K562 (cell line): ENCODE data around the gene ZDHHC8. TPM values are rescaled to one million over a fixed set of nuclear protein-coding genes. Genes with fewer than 3 reads are reported as not detected.

Experiments
- ELK3 ChIP-seq: fragments of 450-650 bp; formaldehyde crosslinking; IDR thresholded peaks from 2 replicates; pipeline ENCODE4 v1.4.0; 2020; ENCODE audit warnings: mild to moderate bottlenecking
- FOS ChIP-seq: IDR thresholded peaks from 3 replicates; pipeline ENCODE4 v1.6.1; 2011; ENCODE audit not compliant: insufficient read length; ENCODE audit errors: extremely low read depth
- FUS ChIP-seq: fragments of 200-400 bp; formaldehyde crosslinking; optimal IDR thresholded peaks from 2 replicates; pipeline ENCODE3; 2017; ENCODE audit warnings: low read depth, low read length
- GABPB2 ChIP-seq: fragments of 250-450 bp; sonication (Bioruptor Pico); conservative IDR thresholded peaks from 2 replicates; pipeline ENCODE4 v1.5.1; 2021; ENCODE audit warnings: mild to moderate bottlenecking
- NONO ChIP-seq, 2 experiments: fragments of 200-400 bp in 1 of 2; fragments of 450-650 bp in 1 of 2; formaldehyde crosslinking in 1 of 2; IDR thresholded peaks; 2 replicates each; pipeline ENCODE4 v1.6.1; 2017; ENCODE audit warnings: low read depth in 2 of 2, mild to moderate bottlenecking in 2 of 2, moderate library complexity in 2 of 2, low read length in 1 of 2
- PCBP1 ChIP-seq: fragments of 200-400 bp; formaldehyde crosslinking; IDR thresholded peaks from 2 replicates; pipeline ENCODE4 v1.6.1; 2018; ENCODE audit warnings: mild to moderate bottlenecking, low read depth, low read length; ENCODE audit not compliant: poor library complexity, severe bottlenecking
- PURB ChIP-seq: sonication (generic); formaldehyde crosslinking; IDR thresholded peaks from 2 replicates; pipeline ENCODE4 v1.9.0; 2021; ENCODE audit warnings: low read depth, mild to moderate bottlenecking, missing genetic modification reagents
- RAD51 ChIP-seq: fragments of 450-650 bp; IDR thresholded peaks from 2 replicates; pipeline ENCODE4 v1.7.1; 2016; ENCODE audit warnings: low read depth, mild to moderate bottlenecking, borderline replicate concordance
- RBM17 ChIP-seq: fragments of 200-400 bp; formaldehyde crosslinking; IDR thresholded peaks from 2 replicates; pipeline ENCODE4 v1.6.1; 2017; ENCODE audit warnings: low read depth, mild to moderate bottlenecking, low read length, borderline replicate concordance
- TAF9B ChIP-seq: fragments of 450-650 bp; IDR thresholded peaks from 2 replicates; pipeline ENCODE4 v1.6.1; 2018; ENCODE audit warnings: mild to moderate bottlenecking; ENCODE audit not compliant: partially characterized antibody
- TARDBP ChIP-seq: fragments of 450-650 bp; IDR thresholded peaks from 2 replicates; pipeline ENCODE4 v1.6.1; 2016
- TBP ChIP-seq: optimal IDR thresholded peaks from 2 replicates; pipeline ENCODE3; 2011; ENCODE audit warnings: low read depth, low read length, improper control_type of control experiment
- ZC3H11A ChIP-seq: IDR thresholded peaks from 2 replicates; pipeline ENCODE4 v1.6.1; 2012; ENCODE audit warnings: low read depth, low read length, improper control_type of control experiment
- ZNF12 ChIP-seq: sonication (generic); formaldehyde crosslinking; IDR thresholded peaks from 2 replicates; pipeline ENCODE4 v1.4.0; 2020; ENCODE audit warnings: mild to moderate bottlenecking, missing genetic modification reagents
- ZNF134 ChIP-seq: fragments of 250-450 bp; sonication (Bioruptor Pico); conservative IDR thresholded peaks from 2 replicates; pipeline ENCODE4 v1.4.0; 2020
- ZNF140 ChIP-seq: fragments of 250-450 bp; sonication (Bioruptor Pico); IDR thresholded peaks from 2 replicates; pipeline ENCODE4 v1.8.0; 2021; ENCODE audit warnings: moderate library complexity, mild to moderate bottlenecking, inconsistent platforms
- ZNF282 ChIP-seq: sonication (generic); formaldehyde crosslinking; IDR thresholded peaks from 2 replicates; pipeline ENCODE4 v1.8.1; 2023; ENCODE audit warnings: missing genetic modification reagents
- ZNF77 ChIP-seq: fragments of 250-450 bp; sonication (Bioruptor Pico); IDR thresholded peaks from 2 replicates; pipeline ENCODE4 v1.5.0; 2020
- ZSCAN29 ChIP-seq: fragments of 450-650 bp; IDR thresholded peaks from 2 replicates; pipeline ENCODE4 v1.6.1; 2017
- polyA plus RNA-seq, 8 experiments: library from polyadenylated mRNA; depleted of rRNA in 4 of 8; stranded (reverse) in 5 of 8; unstranded in 3 of 8; fragments of >200 nt; fragmentation: Nextera tagmentation in 2 of 8; fragmentation: Illumina TruSeq in 1 of 8; extraction: Ambion mirVana in 2 of 8; extraction: Trizol in 1 of 8; gene quantifications; 2 replicates each; pipeline versions ENCODE4 v1.2.1 to v1.2.3, GENCODE V29; 2011 to 2014; ENCODE audit warnings: inconsistent platforms in 1 of 8, missing spikeins in 1 of 8
- total RNA-seq, 7 experiments: library from RNA; depleted of rRNA in 6 of 7; stranded (reverse); fragments of >200 nt in 6 of 7; fragmentation: Illumina TruSeq in 2 of 7; extraction: Trizol in 2 of 7; gene quantifications; 2 replicates each; pipeline versions ENCODE4 v1.2.1 to v1.2.3, GENCODE V29; 2011 to 2021; ENCODE audit warnings: low replicate concordance in 1 of 7
- TF ChIP-seq, protein P1 (sequence below), 2 experiments: fragments of 450-650 bp; formaldehyde crosslinking in 1 of 2; IDR thresholded peaks; 2 replicates each; pipeline versions ENCODE4 v1.4.0 to v1.6.1; 2014 to 2020; ENCODE audit warnings: mild to moderate bottlenecking in 2 of 2, borderline replicate concordance in 1 of 2, low read depth in 1 of 2

ZDHHC8 gene
- total and polyA plus RNA-seq, 9 of the 15 experiments (the other 6 are each of a cell fraction or from before 2014, with no cell fraction given): 0.04 to 109 (median 16.4) TPM

DNA sequence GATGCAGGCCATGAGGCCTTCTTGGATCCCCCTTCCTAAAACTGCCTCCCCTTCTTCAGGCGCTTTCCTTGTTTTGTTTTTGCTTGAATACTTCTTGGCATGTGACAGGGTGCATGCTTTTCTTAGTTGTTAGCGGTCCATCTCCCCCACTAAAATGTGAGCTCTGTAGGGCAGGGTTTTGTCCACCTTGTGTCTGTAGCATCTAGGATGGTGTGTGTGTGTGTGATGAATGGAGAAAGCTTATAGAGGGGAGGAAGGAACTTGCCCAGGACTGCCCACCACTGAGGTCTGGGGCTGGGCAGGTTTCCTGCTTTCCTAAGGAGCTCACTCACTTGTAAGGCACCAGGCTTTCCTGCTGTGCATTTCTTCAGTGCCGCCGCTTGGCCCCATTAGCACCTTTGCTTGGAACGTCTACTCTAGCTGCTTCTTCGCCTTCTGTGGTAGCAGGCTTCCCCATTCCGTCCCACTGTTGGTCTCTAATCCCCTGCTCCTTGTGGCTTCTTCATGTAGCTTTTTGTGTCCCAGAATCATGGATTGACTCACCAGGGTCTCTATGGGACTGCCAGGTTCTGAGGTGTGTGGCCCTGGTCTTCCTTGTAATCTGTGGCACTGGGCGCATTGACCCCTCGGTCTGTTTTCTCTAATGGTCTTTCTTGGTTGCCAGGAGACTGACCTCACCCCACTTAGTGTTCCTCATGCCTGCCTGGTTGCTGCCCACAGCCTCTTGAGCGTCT is 48.3 kb upstream of the ZDHHC8 start (continued):
- TF ChIP-seq, protein P1, sequence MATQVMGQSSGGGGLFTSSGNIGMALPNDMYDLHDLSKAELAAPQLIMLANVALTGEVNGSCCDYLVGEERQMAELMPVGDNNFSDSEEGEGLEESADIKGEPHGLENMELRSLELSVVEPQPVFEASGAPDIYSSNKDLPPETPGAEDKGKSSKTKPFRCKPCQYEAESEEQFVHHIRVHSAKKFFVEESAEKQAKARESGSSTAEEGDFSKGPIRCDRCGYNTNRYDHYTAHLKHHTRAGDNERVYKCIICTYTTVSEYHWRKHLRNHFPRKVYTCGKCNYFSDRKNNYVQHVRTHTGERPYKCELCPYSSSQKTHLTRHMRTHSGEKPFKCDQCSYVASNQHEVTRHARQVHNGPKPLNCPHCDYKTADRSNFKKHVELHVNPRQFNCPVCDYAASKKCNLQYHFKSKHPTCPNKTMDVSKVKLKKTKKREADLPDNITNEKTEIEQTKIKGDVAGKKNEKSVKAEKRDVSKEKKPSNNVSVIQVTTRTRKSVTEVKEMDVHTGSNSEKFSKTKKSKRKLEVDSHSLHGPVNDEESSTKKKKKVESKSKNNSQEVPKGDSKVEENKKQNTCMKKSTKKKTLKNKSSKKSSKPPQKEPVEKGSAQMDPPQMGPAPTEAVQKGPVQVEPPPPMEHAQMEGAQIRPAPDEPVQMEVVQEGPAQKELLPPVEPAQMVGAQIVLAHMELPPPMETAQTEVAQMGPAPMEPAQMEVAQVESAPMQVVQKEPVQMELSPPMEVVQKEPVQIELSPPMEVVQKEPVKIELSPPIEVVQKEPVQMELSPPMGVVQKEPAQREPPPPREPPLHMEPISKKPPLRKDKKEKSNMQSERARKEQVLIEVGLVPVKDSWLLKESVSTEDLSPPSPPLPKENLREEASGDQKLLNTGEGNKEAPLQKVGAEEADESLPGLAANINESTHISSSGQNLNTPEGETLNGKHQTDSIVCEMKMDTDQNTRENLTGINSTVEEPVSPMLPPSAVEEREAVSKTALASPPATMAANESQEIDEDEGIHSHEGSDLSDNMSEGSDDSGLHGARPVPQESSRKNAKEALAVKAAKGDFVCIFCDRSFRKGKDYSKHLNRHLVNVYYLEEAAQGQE (IDR thresholded peaks at IDR 0.05; ENCODE audit: borderline replicate concordance): no peak
- TF ChIP-seq, protein P1 (CRISPR knock-in tag; IDR thresholded peaks at IDR 0.05; ENCODE audit: low read depth): no peak
- TF ChIP-seq FOS (no peak), TAF9B (no peak), ELK3 (CRISPR knock-in tag) (0 out of 2 replicates have a peak, but pooled peaks have one; percentile 43), GABPB2 (CRISPR knock-in tag) (0 out of 2 replicates have a peak, but pooled peaks have one; percentile 19), NONO (IDR thresholded peaks at IDR 0.05; ENCODE audit: low read depth in 2 of 2, low read length in 1 of 2) (no peak), FUS (no peak), ZNF12 (CRISPR knock-in tag) (no peak), ZNF140 (CRISPR knock-in tag) (no peak), ZSCAN29 (no peak), ZNF77 (CRISPR knock-in tag) (no peak), PURB (CRISPR knock-in tag) (no peak), RBM17 (no peak), PCBP1 (no peak), TARDBP (no peak), ZNF282 (CRISPR knock-in tag) (no peak), TBP (no peak), ZNF134 (no peak), ZC3H11A (no peak), RAD51 (no peak)
